Measurements from ENCODE around the gene IFNL1.

- TF ChIP-seq HDAC6 (IDR thresholded peaks at IDR 0.05; ENCODE audit: low read depth, low read length) (no peak), CC2D1A (IDR thresholded peaks at IDR 0.05) (no peak), NRF1 (conservative IDR thresholded peaks at IDR 0.05 in 1 of 2, IDR thresholded peaks at IDR 0.05 in 1 of 2) (no peak), CREM (IDR thresholded peaks at IDR 0.05; ENCODE audit: low read depth) (no peak), CTCF (IDR thresholded peaks at IDR 0.05 in 2 of 3, conservative IDR thresholded peaks at IDR 0.05 in 1 of 3; ENCODE audit: insufficient read depth in 2 of 3, low read depth in 1 of 3, low read length in 3 of 3) (no peak)
These were observed 32.3 kb upstream of the IFNL1 start for GRCh38 chr19:39263912-39264305.
